GM10248 (cell line): ENCODE results near the gene LIMA1.

Source experiments
- CTCF ChIA-PET: fragments of 300-600 bp; sonication (Branson Sonifier 250); formaldehyde crosslinking; extraction: SDS; loops from one replicate; lab custom pipeline; 2021; ENCODE audit warnings: antibody characterized with exemption; lab: Yijun Ruan, JAX
- POLR2A ChIA-PET: fragments of 350-650 bp; sonication (Branson Sonifier 250); formaldehyde crosslinking; extraction: SDS; loops from one replicate; lab custom pipeline; 2020; ENCODE audit warnings: antibody characterized with exemption; lab: Yijun Ruan, JAX
- DNase-seq: peaks from one replicate; pipeline ENCODE4 v3.0.0; 2012; ENCODE audit errors: extremely low spot score
- TF ChIP-seq, protein P1 (sequence below): IDR thresholded peaks from 2 replicates; pipeline ENCODE4 v1.5.1; 2012; ENCODE audit warnings: mild to moderate bottlenecking, low read depth; ENCODE audit errors: extremely low read depth, missing control alignments, control extremely low read depth

LIMA1 gene

DNA sequence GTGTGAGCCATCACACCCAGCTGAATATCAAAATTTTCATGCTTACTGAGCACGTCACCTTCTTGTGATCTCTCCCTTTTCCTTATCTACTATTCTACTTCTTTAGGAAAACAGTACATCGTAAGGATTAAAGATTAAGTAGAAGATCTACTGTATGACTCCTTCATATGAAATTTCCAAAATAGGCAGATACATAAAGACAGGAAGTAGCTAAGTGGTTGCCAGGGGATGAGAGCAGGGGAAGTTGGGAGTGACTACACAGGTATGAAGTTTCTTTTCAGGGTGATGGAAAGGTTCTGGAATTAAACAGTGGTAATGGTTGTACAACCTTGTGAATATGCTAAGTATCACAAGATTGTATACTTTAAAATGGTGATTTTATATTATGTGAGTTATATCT, 79.6 kb downstream of the LIMA1 start:
- TF ChIP-seq, protein P1, sequence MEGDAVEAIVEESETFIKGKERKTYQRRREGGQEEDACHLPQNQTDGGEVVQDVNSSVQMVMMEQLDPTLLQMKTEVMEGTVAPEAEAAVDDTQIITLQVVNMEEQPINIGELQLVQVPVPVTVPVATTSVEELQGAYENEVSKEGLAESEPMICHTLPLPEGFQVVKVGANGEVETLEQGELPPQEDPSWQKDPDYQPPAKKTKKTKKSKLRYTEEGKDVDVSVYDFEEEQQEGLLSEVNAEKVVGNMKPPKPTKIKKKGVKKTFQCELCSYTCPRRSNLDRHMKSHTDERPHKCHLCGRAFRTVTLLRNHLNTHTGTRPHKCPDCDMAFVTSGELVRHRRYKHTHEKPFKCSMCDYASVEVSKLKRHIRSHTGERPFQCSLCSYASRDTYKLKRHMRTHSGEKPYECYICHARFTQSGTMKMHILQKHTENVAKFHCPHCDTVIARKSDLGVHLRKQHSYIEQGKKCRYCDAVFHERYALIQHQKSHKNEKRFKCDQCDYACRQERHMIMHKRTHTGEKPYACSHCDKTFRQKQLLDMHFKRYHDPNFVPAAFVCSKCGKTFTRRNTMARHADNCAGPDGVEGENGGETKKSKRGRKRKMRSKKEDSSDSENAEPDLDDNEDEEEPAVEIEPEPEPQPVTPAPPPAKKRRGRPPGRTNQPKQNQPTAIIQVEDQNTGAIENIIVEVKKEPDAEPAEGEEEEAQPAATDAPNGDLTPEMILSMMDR = no peak
- DNase-seq = no peak
- ChIA-PET POLR2A (no interaction called here), CTCF (interaction anchor here (0.6 to 2.6 kb wide), 6 partner anchors 9 to 1137 kb away, joined by 3 to 7 read pairs (median 3); no protein-coding TSS in a partner anchor)

GRCh38 chr12:50201987-50202521, 81.3 kb downstream of the LIMA1 start:
- TF ChIP-seq, protein P1 = no peak
- CTCF ChIA-PET = no interaction called here
- DNase-seq = no peak
- POLR2A ChIA-PET = no interaction called here

GRCh38 chr12:50200552-50201273, 82.6 kb downstream of the LIMA1 start:
- POLR2A ChIA-PET = no interaction called here
- DNase-seq = no peak
- CTCF ChIA-PET = interaction anchor here (2.9 kb wide), 1 partner anchor 10 kb away, joined by 12 read pairs; no protein-coding TSS in a partner anchor
- TF ChIP-seq, protein P1 = no peak

DNA sequence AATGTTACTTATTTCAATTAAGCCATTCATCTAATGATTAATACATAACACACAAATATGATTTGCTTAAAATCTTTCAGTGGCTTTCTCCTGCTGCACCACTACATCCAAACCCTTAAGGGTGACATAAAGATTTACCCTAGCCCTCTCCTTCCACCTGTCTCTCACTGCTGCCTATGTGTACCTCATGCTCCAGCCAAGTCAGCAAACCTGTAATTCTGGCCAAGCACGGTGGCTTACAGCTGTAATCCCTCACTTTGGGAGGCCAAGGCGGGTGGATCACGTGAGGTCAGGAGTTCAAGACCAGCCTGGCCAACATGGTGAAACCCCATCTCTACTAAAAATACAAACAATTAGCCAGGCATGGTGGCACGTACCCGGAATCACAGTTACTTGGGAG, 84.5 kb downstream of the LIMA1 start:
- TF ChIP-seq, protein P1 = no peak
- no peak for DNase-seq
- CTCF ChIA-PET = interaction anchor here (1.3 to 2.9 kb wide), 4 partner anchors 8 to 111 kb away, joined by 3 to 12 read pairs (median 4); no protein-coding TSS in a partner anchor
- POLR2A ChIA-PET = no interaction called here

- TF ChIP-seq, protein P1 = no peak
- ChIA-PET CTCF (interaction anchor here (1.7 kb wide), 1 partner anchor 10 kb away, joined by 7 read pairs; no protein-coding TSS in a partner anchor), POLR2A (no interaction called here)
- no peak for DNase-seq
These were observed 86.0 kb downstream of the LIMA1 start for GRCh38 chr12:50197297-50197727.

GRCh38 chr12:50196537-50196936, 86.8 kb downstream of the LIMA1 start:
- no peak for DNase-seq
- POLR2A ChIA-PET = interaction anchor here (0.6 kb wide), 1 partner anchor 104 kb away, joined by 3 read pairs; no protein-coding TSS in a partner anchor
- TF ChIP-seq, protein P1 = no peak
- CTCF ChIA-PET = interaction anchor here (0.9 to 2.0 kb wide), 5 partner anchors 9 to 544 kb away, joined by 3 to 7 read pairs (median 4); no protein-coding TSS in a partner anchor
